ENCODE measurements around the gene MLXIP.

GRCh38 chr12:122096014-122096413 lies 17.5 kb downstream of the MLXIP start:
- TF ChIP-seq EZH2 (IDR thresholded peaks at IDR 0.05; ENCODE audit: borderline replicate concordance, low read depth, low read length, severe bottlenecking) (no peak), CTCF (IDR thresholded peaks at IDR 0.05; ENCODE audit: borderline replicate concordance, extremely low read depth, low read length, poor library complexity, severe bottlenecking) (no peak)
